ENCODE data around the gene MYLK.

MYLK gene

GRCh38 chr3:123782488-123782887 is 101.6 kb downstream of the MYLK start:
- H3K4me3 Mint-ChIP-seq = no peak overlapping the region

GRCh38 chr3:123781571-123782275 is 102.4 kb downstream of the MYLK start:
- no peaks in the 10 kb centered on the region for H3K36me3 Mint-ChIP-seq

More at GRCh38 chr3:123782488-123782887, 101.6 kb downstream of the MYLK start:
- Mint-ChIP-seq H3K36me3 (no peaks in the 10 kb centered on the region), H3K4me1 (no peaks in the 10 kb centered on the region), H3K27me3 (peaks cover 18% of the 10 kb centered on the region), H3K9me3 (no peaks in the 10 kb centered on the region), H3K27ac (no peak overlapping the region)
- no peak for ATAC-seq

GRCh38 chr3:123781138-123781537 is 103.0 kb downstream of the MYLK start:
- Mint-ChIP-seq H3K27ac (no peak overlapping the region), H3K4me3 (no peak overlapping the region), H3K27me3 (peaks cover 18% of the 10 kb centered on the region), H3K36me3 (no peaks in the 10 kb centered on the region), H3K4me1 (no peaks in the 10 kb centered on the region), H3K9me3 (no peaks in the 10 kb centered on the region)
- no peak for ATAC-seq

More at GRCh38 chr3:123781571-123782275, 102.4 kb downstream of the MYLK start:
- Mint-ChIP-seq H3K27ac (no peak overlapping the region), H3K9me3 (no peaks in the 10 kb centered on the region), H3K4me1 (no peaks in the 10 kb centered on the region), H3K4me3 (no peak overlapping the region), H3K27me3 (peaks cover 18% of the 10 kb centered on the region)
- no peak for ATAC-seq

- Mint-ChIP-seq H3K27ac (no peak overlapping the region), H3K27me3 (peaks cover 18% of the 10 kb centered on the region), H3K9me3 (no peaks in the 10 kb centered on the region), H3K4me1 (no peaks in the 10 kb centered on the region), H3K36me3 (no peaks in the 10 kb centered on the region), H3K4me3 (no peak overlapping the region)
- ATAC-seq = no peak
Measured at GRCh38 chr3:123780656-123781055, 103.5 kb downstream of the MYLK start.

DNA sequence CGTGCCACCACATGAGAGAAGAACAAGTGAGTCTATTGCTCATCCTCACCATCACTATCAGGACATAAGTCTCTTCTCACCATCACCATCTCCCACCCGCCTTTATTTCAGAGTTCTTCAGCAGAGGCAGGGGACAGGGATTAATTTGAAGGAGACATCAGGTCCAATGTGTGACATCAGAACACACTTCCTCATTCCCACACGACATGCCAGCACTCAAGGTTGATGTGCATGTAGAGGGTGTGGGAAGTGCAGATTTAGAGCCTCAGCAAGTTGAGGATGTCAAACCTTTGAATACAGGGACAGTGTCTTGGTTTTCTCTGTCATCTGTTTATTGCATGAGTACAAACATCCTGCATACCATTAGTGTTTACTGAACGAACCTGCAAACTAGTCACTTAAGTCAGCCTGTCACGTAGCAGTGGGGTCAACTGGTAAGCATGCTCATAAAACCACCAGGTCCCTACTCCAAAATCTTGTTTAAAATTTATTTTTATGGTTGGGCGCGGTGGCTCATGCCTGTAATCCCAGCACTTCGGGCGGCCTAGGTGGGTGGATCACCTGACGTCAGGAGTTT is 104.4 kb downstream of the MYLK start:
- Mint-ChIP-seq H3K27ac (no peak overlapping the region), H3K9me3 (no peaks in the 10 kb centered on the region), H3K4me1 (no peaks in the 10 kb centered on the region), H3K4me3 (no peak overlapping the region), H3K36me3 (no peaks in the 10 kb centered on the region), H3K27me3 (peaks cover 18% of the 10 kb centered on the region)
- ATAC-seq = no peak

GRCh38 chr3:123778991-123779622 is 105.0 kb downstream of the MYLK start:
- Mint-ChIP-seq H3K4me3 (no peak overlapping the region), H3K27me3 (peaks cover 18% of the 10 kb centered on the region), H3K4me1 (no peaks in the 10 kb centered on the region), H3K36me3 (no peaks in the 10 kb centered on the region), H3K9me3 (no peaks in the 10 kb centered on the region), H3K27ac (no peak overlapping the region)
- ATAC-seq = no peak

- Mint-ChIP-seq H3K4me1 (no peaks in the 10 kb centered on the region), H3K36me3 (no peaks in the 10 kb centered on the region), H3K27ac (no peak overlapping the region)
Measured at GRCh38 chr3:123778525-123778924, 105.6 kb downstream of the MYLK start.

DNA sequence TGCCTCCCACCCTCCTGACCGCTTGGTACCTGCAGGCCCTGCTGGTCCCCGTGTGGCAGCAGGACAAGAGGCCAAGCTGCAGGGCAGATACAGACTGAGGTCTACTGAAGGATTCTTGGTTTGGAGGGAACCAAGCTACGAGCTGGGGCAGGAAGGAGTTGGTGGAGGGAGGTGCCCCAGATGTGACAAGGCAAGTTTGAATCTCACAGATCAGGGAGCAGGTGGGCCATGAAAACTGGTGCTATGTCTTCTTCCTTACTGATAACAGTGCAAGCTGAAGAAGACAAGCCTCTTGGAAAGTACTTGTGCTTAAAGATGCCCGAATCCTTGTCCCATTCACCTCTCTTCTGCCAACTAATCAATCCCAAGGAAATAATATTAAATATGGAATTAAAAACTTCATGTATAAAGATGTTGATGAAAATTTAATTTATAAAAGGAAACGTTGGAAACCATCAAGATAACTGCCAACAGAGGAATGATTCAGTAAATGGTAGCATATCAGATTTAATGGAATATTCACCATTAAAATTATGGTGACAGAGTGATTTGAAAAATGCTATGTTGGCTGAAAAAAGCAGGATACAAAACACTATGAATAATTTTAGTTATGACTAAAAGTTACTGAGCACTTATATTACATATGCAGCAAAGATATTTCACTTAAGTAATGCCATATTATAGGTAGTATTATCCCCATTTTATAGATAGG is 107.9 kb downstream of the MYLK start:
- H3K27me3 Mint-ChIP-seq = peaks cover 18% of the 10 kb centered on the region
- H3K36me3 Mint-ChIP-seq = no peaks in the 10 kb centered on the region
- H3K9me3 Mint-ChIP-seq = no peaks in the 10 kb centered on the region
- H3K27ac Mint-ChIP-seq = no peak overlapping the region
- H3K4me1 Mint-ChIP-seq = no peaks in the 10 kb centered on the region
- ATAC-seq = no peak
- no peak overlapping the region for H3K4me3 Mint-ChIP-seq

More at GRCh38 chr3:123778525-123778924, 105.6 kb downstream of the MYLK start:
- ATAC-seq = no peak
- no peak overlapping the region for H3K4me3 Mint-ChIP-seq
- H3K27me3 Mint-ChIP-seq = peaks cover 18% of the 10 kb centered on the region
- H3K9me3 Mint-ChIP-seq = no peaks in the 10 kb centered on the region

- ATAC-seq = no peak
- Mint-ChIP-seq H3K9me3 (no peaks in the 10 kb centered on the region), H3K27ac (no peak overlapping the region), H3K4me3 (no peak overlapping the region), H3K36me3 (no peaks in the 10 kb centered on the region), H3K4me1 (no peaks in the 10 kb centered on the region), H3K27me3 (peaks cover 5% of the 10 kb centered on the region)
Measured at GRCh38 chr3:123774474-123774873, 109.7 kb downstream of the MYLK start.

GRCh38 chr3:123773681-123774431 is 110.3 kb downstream of the MYLK start:
- H3K36me3 Mint-ChIP-seq = no peaks in the 10 kb centered on the region
- no peak for ATAC-seq
- H3K27ac Mint-ChIP-seq = no peak overlapping the region
- no peaks in the 10 kb centered on the region for H3K4me1 Mint-ChIP-seq
- H3K9me3 Mint-ChIP-seq = no peaks in the 10 kb centered on the region
- no peaks in the 10 kb centered on the region for H3K27me3 Mint-ChIP-seq
- no peak overlapping the region for H3K4me3 Mint-ChIP-seq

- Mint-ChIP-seq H3K36me3 (no peaks in the 10 kb centered on the region), H3K4me1 (no peaks in the 10 kb centered on the region), H3K9me3 (no peaks in the 10 kb centered on the region), H3K27ac (no peak overlapping the region), H3K27me3 (peaks cover 23% of the 10 kb centered on the region), H3K4me3 (no peak overlapping the region)
- no peak for ATAC-seq
Measured at GRCh38 chr3:123769356-123769743, 114.8 kb downstream of the MYLK start.

DNA sequence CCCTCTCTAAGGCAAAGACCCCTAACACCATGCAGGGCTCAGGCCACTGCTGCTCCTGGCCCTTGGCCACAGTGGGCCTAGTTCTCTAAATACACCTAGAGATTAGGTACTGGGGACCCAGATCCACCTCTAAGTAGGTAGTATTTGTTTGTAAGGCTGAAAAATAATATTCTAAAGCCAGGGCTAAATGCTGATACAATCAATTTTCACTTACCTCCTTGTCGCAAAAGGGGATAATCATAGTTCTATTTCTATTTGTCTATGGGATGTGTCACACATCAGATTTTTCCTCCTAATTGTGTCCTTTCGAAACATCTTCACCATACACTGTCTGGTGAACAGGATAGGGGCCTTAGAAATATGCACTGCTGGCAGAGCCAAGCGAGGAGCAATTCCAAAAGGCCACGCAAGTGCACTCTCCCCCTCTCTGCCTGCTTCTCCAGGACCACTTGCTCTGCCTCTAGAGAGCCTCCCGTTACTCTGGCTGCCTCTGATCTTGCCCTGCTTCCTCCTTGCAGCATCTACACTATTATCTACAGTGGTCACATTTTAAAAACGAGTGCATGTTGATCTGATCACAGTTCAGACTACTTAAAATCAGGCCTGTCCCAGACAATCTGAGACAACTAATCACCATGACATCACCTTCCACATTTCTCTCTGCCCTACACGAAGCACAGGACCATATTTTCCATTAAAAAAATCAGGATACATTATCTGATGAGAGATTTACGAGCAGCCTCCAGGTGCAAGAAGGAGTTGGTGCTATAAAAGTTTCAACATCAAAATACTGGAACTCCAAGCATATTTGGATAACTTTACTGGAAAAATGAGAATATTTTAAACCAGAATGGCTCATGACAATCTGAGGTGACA is 115.4 kb downstream of the MYLK start:
- Mint-ChIP-seq H3K27ac (no peak overlapping the region), H3K4me1 (no peaks in the 10 kb centered on the region), H3K4me3 (no peak overlapping the region), H3K27me3 (peaks cover 26% of the 10 kb centered on the region), H3K36me3 (no peaks in the 10 kb centered on the region), H3K9me3 (no peaks in the 10 kb centered on the region)
- ATAC-seq = no peak

DNA sequence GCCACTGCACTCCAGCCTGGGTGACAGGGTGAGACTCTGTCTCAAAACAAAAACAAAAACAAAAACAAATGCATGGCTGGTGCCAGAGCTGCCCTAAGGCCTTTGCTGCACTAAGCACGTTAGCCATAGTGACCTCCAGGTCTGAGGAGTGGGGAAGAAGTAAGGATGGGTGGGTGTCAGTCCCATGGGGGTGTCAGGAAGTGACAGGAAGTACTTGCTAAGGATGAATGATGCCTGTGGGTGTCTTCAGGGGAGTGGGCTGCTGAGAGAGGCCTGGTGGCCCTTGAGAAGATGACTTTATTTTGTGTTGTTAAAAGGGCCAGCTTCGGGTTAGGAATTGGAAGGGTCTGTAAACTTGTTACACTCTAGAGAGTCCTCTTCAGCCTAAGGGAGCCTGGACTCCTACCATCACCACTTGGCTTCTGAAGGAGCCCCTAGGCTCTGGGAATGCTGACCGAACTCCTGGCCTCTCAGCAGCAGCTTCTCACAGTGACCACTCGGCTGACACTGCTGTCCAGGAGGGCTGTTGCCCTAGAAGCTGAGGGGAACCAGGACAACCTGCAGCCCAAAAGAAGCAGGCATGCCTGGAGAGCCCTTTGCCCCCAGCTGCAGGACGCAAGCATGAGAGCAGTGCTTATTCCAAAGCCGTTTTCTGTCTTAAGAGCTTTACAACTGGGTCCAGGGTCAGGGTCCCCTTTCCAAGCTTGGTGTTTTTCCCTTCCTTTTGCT is 116.4 kb downstream of the MYLK start:
- H3K27ac Mint-ChIP-seq = no peak overlapping the region
- ATAC-seq = no peak
- H3K9me3 Mint-ChIP-seq = no peaks in the 10 kb centered on the region
- no peak overlapping the region for H3K4me3 Mint-ChIP-seq
- H3K4me1 Mint-ChIP-seq = no peaks in the 10 kb centered on the region
- peaks cover 26% of the 10 kb centered on the region for H3K27me3 Mint-ChIP-seq
- H3K36me3 Mint-ChIP-seq = no peaks in the 10 kb centered on the region

DNA sequence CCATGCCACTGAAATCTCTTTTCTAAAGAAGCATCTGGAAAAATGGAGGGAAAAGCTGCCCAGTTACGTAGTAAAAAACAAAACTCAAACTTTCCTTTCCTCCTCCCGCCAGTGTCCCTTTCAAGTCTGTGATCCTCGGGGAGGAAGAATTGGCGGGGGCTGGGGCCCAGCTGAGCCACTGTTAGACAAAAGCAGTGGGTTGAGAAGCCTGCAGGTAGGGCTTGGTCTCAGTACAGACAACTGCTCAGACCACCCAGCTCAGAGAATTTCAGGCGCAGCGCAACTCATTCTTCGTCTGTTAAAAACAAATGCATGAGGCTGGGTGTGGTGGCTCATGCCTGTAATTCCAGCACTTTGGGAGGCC is 117.1 kb downstream of the MYLK start:
- ATAC-seq = no peak
- Mint-ChIP-seq H3K27ac (no peak overlapping the region), H3K4me1 (no peaks in the 10 kb centered on the region), H3K9me3 (no peaks in the 10 kb centered on the region), H3K36me3 (no peaks in the 10 kb centered on the region), H3K27me3 (peaks cover 26% of the 10 kb centered on the region), H3K4me3 (no peak overlapping the region)

All from stimulated activated memory B cell treated with anti-CD40 and anti-IgM and Interleukin-4, amounts not matched to agents 10 μg/mL and 1 μg/mL and 100 μg/mL, for 72 hours (primary cell).